ENCODE measurements around the gene KCNT2. TPM values are rescaled to one million over a fixed set of nuclear protein-coding genes. Genes with fewer than 3 reads are reported as not detected.

The KCNT2 gene
- total RNA-seq, 1 donor from 2014 or later: 126 TPM

GRCh38 chr1:196481616-196482015, 126.6 kb downstream of the KCNT2 start:
- no peak for TF ChIP-seq CTCF (IDR thresholded peaks at IDR 0.05; ENCODE audit: partially characterized antibody, unreplicated experiment)
- no peak for DNase-seq
- Mint-ChIP-seq H3K36me3 (ENCODE audit: unreplicated experiment) (peaks cover 3% of the 10 kb centered on the region), H3K27me3 (ENCODE audit: unreplicated experiment) (peaks cover 1% of the 10 kb centered on the region), H3K4me1 (ENCODE audit: low read depth, unreplicated experiment) (peaks cover 9% of the 10 kb centered on the region), H3K9me3 (ENCODE audit: unreplicated experiment) (no peaks in the 10 kb centered on the region), H3K27ac (ENCODE audit: unreplicated experiment) (no peak overlapping the region), H3K4me3 (ENCODE audit: unreplicated experiment) (no peak overlapping the region)

GRCh38 chr1:196477262-196477661, 131.0 kb downstream of the KCNT2 start:
- peaks cover 12% of the 10 kb centered on the region for H3K4me1 Mint-ChIP-seq (ENCODE audit: low read depth, unreplicated experiment)
- no peak overlapping the region for H3K27ac Mint-ChIP-seq (ENCODE audit: unreplicated experiment)
- no peak overlapping the region for H3K4me3 Mint-ChIP-seq (ENCODE audit: unreplicated experiment)
- DNase-seq: no peak
- H3K9me3 Mint-ChIP-seq (ENCODE audit: unreplicated experiment): peaks cover 4% of the 10 kb centered on the region
- H3K36me3 Mint-ChIP-seq (ENCODE audit: unreplicated experiment): no peaks in the 10 kb centered on the region
- no peak for TF ChIP-seq CTCF (IDR thresholded peaks at IDR 0.05; ENCODE audit: partially characterized antibody, unreplicated experiment)
- no peaks in the 10 kb centered on the region for H3K27me3 Mint-ChIP-seq (ENCODE audit: unreplicated experiment)

GRCh38 chr1:196467230-196467925, 140.9 kb downstream of the KCNT2 start:
- Mint-ChIP-seq H3K27ac (ENCODE audit: unreplicated experiment) (no peak overlapping the region), H3K9me3 (ENCODE audit: unreplicated experiment) (no peaks in the 10 kb centered on the region), H3K27me3 (ENCODE audit: unreplicated experiment) (no peaks in the 10 kb centered on the region), H3K4me1 (ENCODE audit: low read depth, unreplicated experiment) (peaks cover 9% of the 10 kb centered on the region), H3K4me3 (ENCODE audit: unreplicated experiment) (no peak overlapping the region), H3K36me3 (ENCODE audit: unreplicated experiment) (peaks cover 4% of the 10 kb centered on the region)
- DNase-seq: no peak
- no peak for TF ChIP-seq CTCF (IDR thresholded peaks at IDR 0.05; ENCODE audit: partially characterized antibody, unreplicated experiment)

GRCh38 chr1:196466654-196467053, 141.6 kb downstream of the KCNT2 start:
- H3K27me3 Mint-ChIP-seq (ENCODE audit: unreplicated experiment): no peaks in the 10 kb centered on the region
- no peaks in the 10 kb centered on the region for H3K9me3 Mint-ChIP-seq (ENCODE audit: unreplicated experiment)
- peaks cover 11% of the 10 kb centered on the region for H3K4me1 Mint-ChIP-seq (ENCODE audit: low read depth, unreplicated experiment)
- DNase-seq: no peak
- no peak overlapping the region for H3K4me3 Mint-ChIP-seq (ENCODE audit: unreplicated experiment)
- TF ChIP-seq CTCF (IDR thresholded peaks at IDR 0.05; ENCODE audit: partially characterized antibody, unreplicated experiment): no peak
- H3K36me3 Mint-ChIP-seq (ENCODE audit: unreplicated experiment): peaks cover under 1% of the 10 kb centered on the region
- H3K27ac Mint-ChIP-seq (ENCODE audit: unreplicated experiment): peak overlapping the region; percentile 64

- no peak overlapping the region for H3K4me3 Mint-ChIP-seq (ENCODE audit: unreplicated experiment)
- no peak overlapping the region for H3K27ac Mint-ChIP-seq (ENCODE audit: unreplicated experiment)
- peaks cover 11% of the 10 kb centered on the region for H3K4me1 Mint-ChIP-seq (ENCODE audit: low read depth, unreplicated experiment)
- H3K27me3 Mint-ChIP-seq (ENCODE audit: unreplicated experiment): no peaks in the 10 kb centered on the region
- no peak for DNase-seq
- no peak for TF ChIP-seq CTCF (IDR thresholded peaks at IDR 0.05; ENCODE audit: partially characterized antibody, unreplicated experiment)
- H3K36me3 Mint-ChIP-seq (ENCODE audit: unreplicated experiment): no peaks in the 10 kb centered on the region
- no peaks in the 10 kb centered on the region for H3K9me3 Mint-ChIP-seq (ENCODE audit: unreplicated experiment)
Measured at GRCh38 chr1:196466166-196466565, 142.1 kb downstream of the KCNT2 start.
